Tracheal epithelial cell (primary cell): Measurements from ENCODE around the gene PCDHGA12. TPM values are rescaled to one million over a fixed set of nuclear protein-coding genes. Genes with fewer than 3 reads are reported as not detected.

Experiments
- total RNA-seq: library from RNA; depleted of rRNA; stranded (reverse); fragments of >200 nt; gene quantifications from 2 replicates; pipeline ENCODE4 v1.2.1, GENCODE V29; 2014

PCDHGA12 gene
- total RNA-seq = 1.7 and 3.9 TPM in 2 replicates

GRCh38 chr5:141430332-141431113 lies at the start of gene PCDHGA12:
PCDHGA12 (plus strand) TSS chr5:141430507; CDS start chr5:141430760, 253 bp downstream.

GRCh38 chr5:141382469-141383294 lies 47.6 kb upstream of the PCDHGA12 start, which contains the start of gene PCDHGA7:
PCDHGA7 (plus strand) TSS chr5:141382742; CDS start chr5:141382900, 158 bp downstream.

GRCh38 chr5:141387557-141388311 lies 42.6 kb upstream of the PCDHGA12 start, which contains the start of gene PCDHGB4:
PCDHGB4 (plus strand) TSS chr5:141387698; CDS start chr5:141387885, 187 bp downstream.

GRCh38 chr5:141392429-141393198 lies 37.7 kb upstream of the PCDHGA12 start, which contains the start of gene PCDHGA8:
PCDHGA8 (plus strand) TSS chr5:141392633; CDS start chr5:141392814, 181 bp downstream.

GRCh38 chr5:141397756-141398551 lies 32.4 kb upstream of the PCDHGA12 start, which contains the start of gene PCDHGB5:
PCDHGB5 (plus strand) TSS chr5:141397947; CDS start chr5:141398128, 181 bp downstream.

GRCh38 chr5:141402553-141403243 lies 27.6 kb upstream of the PCDHGA12 start, which contains the start of gene PCDHGA9:
PCDHGA9 (plus strand) TSS chr5:141402778; CDS start chr5:141402953, 175 bp downstream.

DNA sequence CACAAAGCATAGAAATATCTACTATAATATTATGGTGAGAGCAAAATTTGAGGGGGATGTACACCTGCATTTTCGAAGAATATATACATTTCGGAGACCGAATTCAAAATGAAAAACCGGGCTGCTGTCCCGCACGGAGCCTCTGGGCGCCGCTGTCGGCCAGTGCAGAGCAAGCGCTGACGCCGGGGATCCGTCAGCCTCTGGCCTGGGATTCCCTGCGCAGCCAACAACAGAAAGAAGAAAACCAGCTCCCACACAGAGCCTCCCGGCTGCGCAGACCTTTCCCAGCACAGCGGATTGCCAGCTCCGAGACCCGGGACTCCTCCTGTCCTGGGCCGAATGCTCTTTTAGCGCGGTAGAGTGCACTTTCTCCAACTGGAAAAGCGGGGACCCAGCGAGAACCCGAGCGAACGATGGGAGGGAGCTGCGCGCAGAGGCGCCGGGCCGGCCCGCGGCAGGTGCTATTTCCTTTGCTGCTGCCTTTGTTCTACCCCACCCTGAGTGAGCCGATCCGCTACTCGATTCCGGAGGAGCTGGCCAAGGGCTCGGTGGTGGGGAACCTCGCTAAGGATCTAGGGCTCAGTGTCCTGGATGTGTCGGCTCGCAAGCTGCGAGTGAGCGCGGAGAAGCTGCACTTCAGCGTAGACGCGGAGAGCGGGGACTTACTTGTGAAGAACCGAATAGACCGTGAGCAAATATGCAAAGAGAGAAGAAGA lies 22.4 kb upstream of the PCDHGA12 start, which contains the start of gene PCDHGB6:
Gene PCDHGB6 (plus strand): TSS at position 232 of the 716 bp plus-strand sequence. CDS start 182 bp downstream, at position 414.

DNA sequence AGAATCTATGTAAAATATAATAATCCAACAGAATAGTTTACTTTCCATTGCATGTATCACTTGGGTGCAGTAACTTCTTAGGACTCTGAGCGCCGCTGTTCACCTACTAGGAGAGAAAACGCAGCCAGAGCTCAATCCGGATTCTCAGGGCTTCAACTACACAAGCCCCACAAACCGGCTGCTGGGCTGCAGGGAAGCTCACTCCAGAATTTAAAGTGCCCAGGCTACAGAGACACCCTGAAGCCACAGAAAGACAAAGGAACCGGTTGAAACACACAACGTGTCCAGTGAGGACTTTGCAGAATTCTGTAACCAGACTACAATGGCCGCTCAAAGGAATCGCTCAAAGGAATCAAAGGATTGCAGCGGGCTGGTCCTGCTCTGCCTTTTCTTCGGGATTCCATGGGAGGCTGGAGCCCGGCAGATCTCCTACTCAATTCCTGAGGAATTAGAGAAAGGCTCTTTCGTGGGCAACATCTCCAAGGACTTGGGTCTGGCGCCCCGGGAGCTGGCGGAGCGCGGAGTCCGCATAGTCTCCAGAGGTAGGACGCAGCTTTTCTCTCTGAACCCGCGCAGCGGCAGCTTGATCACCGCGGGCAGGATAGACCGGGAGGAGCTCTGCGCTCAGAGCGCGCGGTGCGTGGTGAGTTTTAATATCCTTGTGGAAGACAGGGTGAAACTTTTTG lies 17.3 kb upstream of the PCDHGA12 start, which contains the start of gene PCDHGA10:
Gene PCDHGA10 (plus strand): TSS at position 134 of the 686 bp plus-strand sequence. CDS start 189 bp downstream, at position 323.

GRCh38 chr5:141417494-141418172 lies 12.7 kb upstream of the PCDHGA12 start, which contains the start of gene PCDHGB7:
PCDHGB7 (plus strand) TSS chr5:141417677; CDS start chr5:141417860, 183 bp downstream.

GRCh38 chr5:141420855-141421488 lies 9.3 kb upstream of the PCDHGA12 start, which contains the start of gene PCDHGA11:
PCDHGA11 (plus strand) TSS chr5:141421051; CDS start chr5:141421228, 177 bp downstream.

GRCh38 chr5:141475625-141476131 lies 45.4 kb downstream of the PCDHGA12 start, which contains the start of gene PCDHGC3:
PCDHGC3 (plus strand) TSS chr5:141475966; CDS start chr5:141476117, 151 bp downstream.

Other genes with a start within 250 kb of the PCDHGA12 start
- gene PCDHB16, start 248.1 kb upstream of the PCDHGA12 start, total RNA-seq = under 0.01 TPM in 1 of 2 replicates, not detected in the other
- gene PCDHB9, start 243.3 kb upstream of the PCDHGA12 start, total RNA-seq = under 0.01 TPM in 1 of 2 replicates, not detected in the other
- under 0.01 and 0.21 TPM in 2 replicates for gene PCDHB10, start 238.2 kb upstream of the PCDHGA12 start, total RNA-seq
- 0.24 and 0.43 TPM in 2 replicates for gene PCDHB11, start 230.9 kb upstream of the PCDHGA12 start, total RNA-seq
- under 0.01 TPM in 1 of 2 replicates, not detected in the other for gene PCDHB12, start 221.8 kb upstream of the PCDHGA12 start, total RNA-seq
- gene PCDHB13, start 216.6 kb upstream of the PCDHGA12 start, total RNA-seq = 0.24 TPM in 1 of 2 replicates, not detected in the other
- 0.24 and 0.43 TPM in 2 replicates for gene PCDHB14, start 207.2 kb upstream of the PCDHGA12 start, total RNA-seq
- gene PCDHB15, start 185.1 kb upstream of the PCDHGA12 start, total RNA-seq = 0.21 and 0.24 TPM in 2 replicates
- gene SLC25A2, start 126.5 kb upstream of the PCDHGA12 start, total RNA-seq = not detected in 2 replicates
- gene TAF7, start 109.7 kb upstream of the PCDHGA12 start, total RNA-seq = 30.1 and 32.8 TPM in 2 replicates
- under 0.01 TPM in 1 of 2 replicates, not detected in the other for gene PCDHGA1, start 100.0 kb upstream of the PCDHGA12 start, total RNA-seq
- 0.21 and 0.48 TPM in 2 replicates for gene PCDHGA2, start 91.7 kb upstream of the PCDHGA12 start, total RNA-seq
- gene PCDHGA3, start 86.7 kb upstream of the PCDHGA12 start, total RNA-seq = under 0.01 and 0.21 TPM in 2 replicates
- gene PCDHGB1, start 80.4 kb upstream of the PCDHGA12 start, total RNA-seq = 0.21 and 0.24 TPM in 2 replicates
- 0.24 TPM in 1 of 2 replicates, not detected in the other for gene PCDHGA4, start 75.5 kb upstream of the PCDHGA12 start, total RNA-seq
- gene PCDHGB2, start 70.5 kb upstream of the PCDHGA12 start, total RNA-seq = under 0.01 TPM in 1 of 2 replicates, not detected in the other
- gene PCDHGA5, start 66.3 kb upstream of the PCDHGA12 start, total RNA-seq = 0.24 TPM in 1 of 2 replicates, not detected in the other
- gene PCDHGB3, start 60.3 kb upstream of the PCDHGA12 start, total RNA-seq = 0.24 and 0.43 TPM in 2 replicates
- under 0.01 and 0.24 TPM in 2 replicates for gene PCDHGA6, start 56.6 kb upstream of the PCDHGA12 start, total RNA-seq
- 0.21 and 0.24 TPM in 2 replicates for gene PCDHGA7, start 47.8 kb upstream of the PCDHGA12 start, total RNA-seq
- gene PCDHGB4, start 42.8 kb upstream of the PCDHGA12 start, total RNA-seq = 0.64 and 5.3 TPM in 2 replicates
- gene PCDHGA8, start 37.9 kb upstream of the PCDHGA12 start, total RNA-seq = 0.21 and 0.48 TPM in 2 replicates
- gene PCDHGB5, start 32.6 kb upstream of the PCDHGA12 start, total RNA-seq = 2.6 and 4.6 TPM in 2 replicates
- 0.72 and 0.85 TPM in 2 replicates for gene PCDHGA9, start 27.7 kb upstream of the PCDHGA12 start, total RNA-seq
- 0.48 and 0.64 TPM in 2 replicates for gene PCDHGB6, start 22.5 kb upstream of the PCDHGA12 start, total RNA-seq
- 2.2 and 4.3 TPM in 2 replicates for gene PCDHGA10, start 17.5 kb upstream of the PCDHGA12 start, total RNA-seq
- gene PCDHGB7, start 12.8 kb upstream of the PCDHGA12 start, total RNA-seq = 1.1 and 3.4 TPM in 2 replicates
- gene PCDHGA11, start 9.5 kb upstream of the PCDHGA12 start, total RNA-seq = 2.2 and 2.6 TPM in 2 replicates
- 20.0 and 20.2 TPM in 2 replicates for gene PCDHGC3, start 45.5 kb downstream of the PCDHGA12 start, total RNA-seq
- under 0.01 and 0.48 TPM in 2 replicates for gene PCDHGC4, start 54.5 kb downstream of the PCDHGA12 start, total RNA-seq
- 0.21 and 1.2 TPM in 2 replicates for gene PCDHGC5, start 58.6 kb downstream of the PCDHGA12 start, total RNA-seq
- 66.9 and 83.6 TPM in 2 replicates for gene DIAPH1, start 188.5 kb downstream of the PCDHGA12 start, total RNA-seq
- 60.5 and 63.4 TPM in 2 replicates for gene HDAC3, start 206.3 kb downstream of the PCDHGA12 start, total RNA-seq
- gene RELL2, start 206.5 kb downstream of the PCDHGA12 start, total RNA-seq = 4.3 and 12.3 TPM in 2 replicates
- 10.0 and 24.8 TPM in 2 replicates for gene FCHSD1, start 220.9 kb downstream of the PCDHGA12 start, total RNA-seq